GM19455 (cell line): Measurements from ENCODE around the gene RNF112.
"Not testable (repeated sequence)": the region's sequence is repeated elsewhere in the genome, so short reads cannot be mapped to it uniquely, and the experiment has no call there.

Experiments
- ATAC-seq: cut with Tn5 transposase; IDR thresholded peaks from one replicate; pipeline ENCODE4 v1.9.1; 2021; ENCODE audit not compliant: unreplicated experiment

Gene RNF112

DNA sequence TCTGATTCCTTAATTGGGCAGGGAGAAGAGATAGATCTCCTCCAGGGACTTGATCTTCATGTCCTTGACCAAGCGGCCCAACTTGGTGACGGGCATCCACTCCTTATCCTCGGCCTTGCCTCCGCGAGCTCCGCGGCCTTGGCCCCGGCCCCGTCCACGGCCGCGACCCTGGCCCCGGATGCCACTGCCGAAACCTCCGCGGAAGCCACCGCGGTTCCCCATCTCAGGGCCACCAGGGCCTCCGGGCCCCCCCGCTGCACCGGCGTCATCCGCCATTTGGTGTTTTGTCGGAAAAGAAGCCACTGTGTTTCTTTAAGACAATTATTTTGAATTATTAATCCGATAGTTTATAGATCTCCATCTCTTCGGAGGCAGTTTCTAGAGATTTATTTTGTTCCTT is 35.5 kb downstream of the RNF112 start:
- not testable (repeated sequence) for ATAC-seq

DNA sequence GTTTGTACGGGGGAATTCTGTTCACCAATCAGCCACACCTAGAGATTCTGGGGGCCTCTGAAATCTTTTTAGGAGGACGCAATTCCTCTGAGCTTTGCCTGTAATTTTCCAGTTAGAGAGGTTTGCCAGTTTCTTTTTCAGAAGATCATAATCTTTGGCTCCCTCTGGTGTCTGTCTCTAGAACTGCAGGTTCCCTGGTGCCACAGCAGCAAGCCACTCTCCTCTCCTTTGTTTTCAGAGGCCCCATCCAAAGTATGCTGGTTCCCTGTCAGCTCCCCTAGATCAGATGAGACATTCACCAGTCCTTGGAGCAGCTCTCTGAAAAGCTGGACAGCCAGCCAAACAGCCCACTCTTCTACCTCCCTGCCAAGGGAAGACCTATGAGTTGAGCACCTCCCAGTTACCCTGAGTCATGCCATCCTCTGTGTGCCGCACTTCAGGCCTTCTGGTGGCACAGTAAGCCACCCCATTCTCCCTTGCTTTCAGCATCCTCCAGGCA is 36.1 kb downstream of the RNF112 start:
- ATAC-seq: no peak

DNA sequence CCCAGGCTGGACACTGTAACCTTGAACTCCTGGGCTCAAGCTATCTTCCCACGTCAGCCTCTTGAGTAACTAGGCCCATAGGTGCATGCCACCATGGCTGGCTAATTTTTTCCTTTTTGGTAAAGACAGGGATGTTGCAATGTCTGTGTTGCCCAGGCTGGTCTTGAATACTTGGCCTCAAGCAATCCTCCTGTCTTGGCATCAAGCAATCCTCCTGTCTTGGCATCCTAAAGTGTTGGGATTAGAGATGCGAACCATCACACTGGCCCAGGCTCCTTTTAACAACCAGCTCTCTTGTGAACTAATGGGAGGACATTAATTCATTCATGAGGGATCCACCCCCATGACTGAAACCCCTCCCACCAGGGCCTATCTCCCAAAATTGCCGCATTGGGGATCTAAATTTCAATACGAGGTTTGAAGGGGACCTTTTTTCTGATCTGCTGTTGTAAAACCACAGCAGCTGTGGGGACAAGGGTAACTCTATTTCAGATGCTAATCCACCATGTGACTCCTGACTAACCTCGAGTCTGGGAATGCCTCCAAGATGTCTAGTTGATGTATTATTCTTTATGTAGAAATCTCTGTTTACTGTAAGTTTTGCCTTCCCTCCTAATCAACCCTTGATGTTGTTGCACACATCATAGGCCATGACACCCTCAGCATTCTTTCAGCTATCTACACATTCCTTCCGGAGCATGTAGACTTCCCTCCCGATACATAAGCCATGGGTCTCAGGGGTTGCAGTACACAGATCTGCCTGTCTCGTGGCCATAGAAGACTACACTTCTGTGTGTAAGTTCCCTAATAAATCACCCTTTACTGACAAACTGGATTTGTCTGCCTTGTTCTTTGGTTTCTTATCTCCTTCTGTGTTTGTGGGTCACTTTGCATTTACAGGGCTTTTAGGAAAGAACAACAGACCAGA is 37.6 kb downstream of the RNF112 start:
- no peak for ATAC-seq

DNA sequence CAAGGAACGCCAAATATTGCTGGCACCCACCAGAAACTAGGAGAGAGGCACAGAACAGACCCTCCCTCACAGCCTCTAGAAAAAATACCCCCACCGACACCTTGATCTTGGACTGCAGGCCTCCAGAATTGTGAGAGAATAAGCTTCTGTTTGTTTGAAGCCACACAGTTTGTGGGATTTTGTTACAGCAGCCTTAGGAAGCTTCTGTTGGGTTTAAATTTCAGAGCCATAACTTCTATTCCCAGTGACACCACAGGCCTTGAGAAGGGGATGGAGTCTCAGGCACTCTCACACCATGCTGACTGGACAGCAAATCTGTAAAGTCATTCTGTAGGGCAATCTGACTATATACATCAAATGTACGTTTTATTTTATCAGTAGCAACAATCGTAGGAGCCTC is 38.6 kb downstream of the RNF112 start:
- ATAC-seq: no peak

DNA sequence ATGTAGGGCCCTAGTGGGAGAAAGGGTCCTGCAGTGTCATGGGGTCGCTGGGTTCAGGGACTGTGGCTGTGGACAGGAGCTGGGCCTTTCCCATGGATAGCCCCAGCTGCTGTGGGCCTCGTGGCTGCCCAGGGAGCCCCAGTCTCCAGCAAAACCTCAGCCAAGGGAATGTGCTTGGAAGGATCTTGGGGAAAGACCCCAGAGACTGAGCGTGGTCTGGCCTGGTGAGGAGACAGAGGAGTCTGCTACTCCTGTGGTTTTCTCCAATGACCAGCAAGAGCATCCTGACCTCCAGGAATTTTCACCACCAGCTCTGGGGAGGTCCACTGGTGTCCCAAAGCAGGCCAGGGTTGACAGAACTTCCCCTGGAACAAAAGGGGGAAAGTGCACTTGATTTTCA is 42.3 kb downstream of the RNF112 start:
- no peak for ATAC-seq

DNA sequence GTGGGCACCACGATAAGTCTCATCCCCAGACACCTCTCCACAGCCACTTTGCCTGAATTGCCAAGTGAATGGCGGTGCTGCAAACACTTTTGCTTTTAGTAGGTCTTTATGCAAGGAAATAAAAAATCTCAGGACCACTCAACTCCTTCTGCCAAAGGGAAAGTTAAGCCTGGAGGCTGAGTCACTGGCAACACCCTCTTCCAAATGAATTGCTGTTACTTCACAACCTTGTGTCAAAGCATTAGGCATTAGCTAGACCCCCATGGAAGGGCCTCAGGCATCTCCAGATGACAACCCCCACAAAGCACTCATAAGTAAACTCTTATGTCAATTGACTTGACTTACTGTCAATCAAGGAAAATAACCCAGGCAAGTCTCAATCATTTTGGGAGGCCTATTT is 43.0 kb downstream of the RNF112 start:
- no peak for ATAC-seq

DNA sequence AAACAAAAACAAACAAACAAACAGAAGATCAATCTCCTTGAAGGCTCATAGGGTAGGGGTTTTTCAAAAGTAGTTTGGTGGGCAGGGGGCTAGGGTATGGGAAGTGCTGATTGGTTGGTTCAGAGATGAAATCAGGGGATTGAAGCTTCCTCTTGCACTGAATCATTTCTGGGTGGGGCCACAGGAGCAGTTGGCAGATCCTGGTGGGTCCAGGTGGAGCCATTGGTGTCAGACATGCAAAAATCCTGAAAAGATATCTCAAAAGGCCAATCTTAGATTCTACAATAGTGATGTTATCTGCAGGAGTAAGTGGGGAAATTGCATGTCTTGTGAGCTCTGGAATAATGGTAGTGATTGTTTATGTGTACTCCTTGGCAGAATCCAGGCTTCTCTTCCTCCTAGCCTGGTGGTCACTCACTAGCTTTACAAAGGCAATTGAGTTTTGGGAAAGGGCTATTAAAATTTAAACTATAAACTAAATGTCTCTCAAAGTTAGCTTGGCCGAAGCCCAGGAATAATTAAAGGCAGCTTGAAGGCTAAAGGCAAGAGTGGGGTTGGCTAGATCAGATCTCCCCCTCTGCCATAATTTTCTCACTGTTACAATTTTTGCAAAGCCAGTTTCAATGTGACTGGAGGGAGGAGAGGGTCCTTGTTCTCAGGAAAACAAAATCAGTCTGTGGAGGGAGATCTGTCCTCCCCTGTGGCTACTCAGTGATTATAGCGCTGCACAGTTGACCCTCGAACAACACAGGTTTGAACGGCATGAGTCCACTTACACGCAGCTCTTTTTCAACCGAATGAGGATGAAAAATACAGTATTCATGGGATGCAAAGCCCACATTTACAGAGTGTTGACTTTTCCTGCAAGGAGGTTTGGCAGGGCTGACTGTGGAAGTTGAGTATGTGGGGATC is 45.2 kb downstream of the RNF112 start:
- ATAC-seq: no peak

DNA sequence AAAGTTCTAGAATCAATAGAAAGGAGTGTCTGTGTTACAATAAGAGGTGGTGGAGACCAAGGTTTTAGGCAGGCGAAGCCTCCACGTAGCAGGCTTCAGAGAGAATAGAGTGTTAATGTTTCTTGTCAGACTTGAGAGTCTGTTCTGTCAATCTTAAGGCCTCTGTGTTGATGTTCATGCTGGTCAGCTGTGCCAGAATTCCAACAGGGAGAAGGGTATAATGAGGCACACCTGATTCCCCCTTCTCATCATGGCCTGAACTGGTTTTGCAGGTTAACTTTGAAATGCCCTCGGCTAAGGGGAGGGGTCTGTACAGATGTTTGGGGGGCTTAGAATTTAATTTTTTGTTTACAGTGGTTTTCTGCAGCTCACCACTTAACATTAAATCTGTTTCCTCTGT is 46.0 kb downstream of the RNF112 start:
- no peak for ATAC-seq

DNA sequence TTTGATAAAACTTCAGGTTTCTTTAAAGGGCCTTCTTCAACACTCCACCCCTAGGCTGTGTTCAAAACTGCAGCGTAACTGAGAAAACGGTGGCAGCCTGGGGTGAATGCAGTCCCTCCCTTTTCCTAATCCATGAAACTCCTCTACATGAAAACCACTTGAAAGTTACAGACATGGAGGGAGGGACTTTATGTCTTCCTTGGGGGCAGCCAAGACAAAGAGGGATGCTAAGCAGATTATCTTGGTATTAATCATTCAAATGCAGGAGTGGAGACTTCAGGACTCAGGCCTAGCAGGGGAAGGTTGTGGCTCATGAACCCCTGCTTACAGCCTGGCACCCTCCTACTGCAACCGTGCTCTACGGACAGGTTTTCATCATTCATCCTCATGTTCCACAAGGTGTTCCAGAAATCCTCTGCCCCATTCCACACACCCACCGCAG is 46.8 kb downstream of the RNF112 start:
- no peak for ATAC-seq

DNA sequence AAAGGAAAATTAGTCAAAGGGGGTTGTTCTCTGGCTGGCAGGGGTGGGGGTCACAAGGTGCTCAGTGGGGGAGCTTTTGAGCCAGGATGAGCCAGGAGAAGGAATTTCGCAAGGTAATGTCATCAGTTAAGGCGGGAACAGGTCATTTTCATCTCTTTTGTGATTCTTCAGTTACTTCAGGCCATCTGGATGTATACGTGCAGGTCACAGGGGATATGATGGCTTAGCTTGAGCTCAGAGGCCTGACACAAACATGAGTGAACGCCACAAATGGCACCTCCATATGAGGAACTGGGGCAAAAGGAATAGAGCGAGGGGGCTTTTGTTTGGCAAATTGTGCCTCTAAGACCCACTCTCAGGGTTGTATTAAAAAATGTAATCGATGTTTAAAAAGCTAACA is 47.4 kb downstream of the RNF112 start:
- ATAC-seq: not testable (repeated sequence)

DNA sequence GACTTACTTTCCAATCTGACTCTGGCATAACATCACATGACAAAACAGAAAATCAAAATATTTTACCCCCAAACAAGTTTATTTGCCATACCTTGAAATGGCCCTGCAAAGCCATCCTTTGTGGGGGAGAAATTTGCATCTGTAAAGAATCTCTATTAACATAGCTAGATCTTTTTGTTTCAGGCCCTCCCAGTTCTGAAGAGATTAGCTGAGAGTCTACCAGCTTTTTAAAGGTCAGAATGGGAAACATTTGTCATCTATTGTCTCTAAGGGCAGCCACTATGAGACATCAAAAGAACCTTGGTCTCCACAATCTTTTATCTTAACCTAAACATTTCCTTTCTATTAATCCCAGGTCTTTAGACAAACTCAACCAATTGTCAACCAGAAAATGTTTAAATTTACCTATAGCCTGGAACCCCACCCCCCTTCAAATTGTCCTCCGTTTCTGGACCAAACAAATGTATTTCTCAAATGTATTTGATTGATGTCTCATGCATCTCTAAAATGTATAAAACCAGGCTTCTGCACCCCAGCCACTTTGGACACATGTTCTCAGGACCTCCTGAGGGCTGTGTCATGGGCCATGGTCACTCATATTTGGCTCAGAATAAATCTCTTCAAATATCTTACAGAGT is 48.1 kb downstream of the RNF112 start:
- not testable (repeated sequence) for ATAC-seq

DNA sequence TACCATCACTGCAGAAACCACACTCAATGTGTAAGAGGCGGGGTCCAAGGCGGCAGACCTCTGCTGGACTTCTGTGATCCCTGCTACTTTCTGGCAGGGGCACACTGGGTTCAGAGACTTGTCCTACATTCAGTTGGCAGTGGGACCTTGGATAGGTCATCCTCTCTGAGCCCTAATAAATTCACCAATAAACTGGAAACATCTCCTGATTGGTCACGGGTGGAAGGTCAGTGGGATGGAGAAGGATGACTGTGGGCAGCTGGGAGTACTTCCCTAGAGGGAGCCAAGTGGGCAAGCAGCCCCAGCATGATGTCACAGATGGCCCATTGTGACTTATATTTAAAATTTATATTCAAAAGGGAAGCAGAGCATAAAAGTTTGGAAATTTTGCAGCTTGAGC is 49.7 kb downstream of the RNF112 start:
- no peak for ATAC-seq

DNA sequence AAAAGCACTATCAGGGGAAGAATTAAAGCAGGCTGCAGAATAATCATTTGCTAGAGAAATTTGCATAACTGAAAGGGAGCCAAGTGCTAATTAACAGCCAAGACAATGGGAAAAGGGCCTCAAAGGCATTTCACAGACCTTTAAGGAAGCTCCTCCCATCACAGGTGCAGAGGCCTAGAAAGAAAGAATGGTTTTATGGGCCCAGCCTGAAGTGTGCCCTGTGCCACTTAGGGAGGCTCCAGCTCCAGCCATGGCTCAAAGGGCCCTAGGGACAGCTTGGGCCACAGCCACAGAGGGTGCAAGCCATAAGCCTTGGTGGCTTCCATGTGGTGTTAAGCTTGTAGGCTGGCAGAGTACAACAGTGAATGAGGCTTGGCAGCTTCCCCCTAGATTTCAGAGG is 50.1 kb downstream of the RNF112 start:
- no peak for ATAC-seq

DNA sequence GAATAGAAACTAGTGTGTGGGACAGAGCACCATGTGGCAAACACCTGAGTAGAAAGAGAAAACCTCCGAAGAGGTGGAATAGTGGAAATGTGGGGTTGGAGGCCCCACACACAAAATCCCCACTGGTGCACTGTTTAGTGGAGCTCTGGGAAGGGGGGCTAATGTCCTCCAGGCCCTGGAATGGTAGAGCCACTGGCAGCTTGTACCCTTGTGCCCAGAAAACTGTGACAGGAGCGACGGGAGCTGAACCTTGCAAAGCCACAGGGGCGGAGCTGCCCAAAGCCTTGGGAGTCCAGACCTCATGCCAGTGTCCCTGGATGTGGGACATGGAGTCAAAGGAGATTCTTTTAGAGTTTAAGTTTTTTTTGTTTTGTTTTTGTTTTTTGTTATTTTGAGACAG is 50.6 kb downstream of the RNF112 start:
- no peak for ATAC-seq

DNA sequence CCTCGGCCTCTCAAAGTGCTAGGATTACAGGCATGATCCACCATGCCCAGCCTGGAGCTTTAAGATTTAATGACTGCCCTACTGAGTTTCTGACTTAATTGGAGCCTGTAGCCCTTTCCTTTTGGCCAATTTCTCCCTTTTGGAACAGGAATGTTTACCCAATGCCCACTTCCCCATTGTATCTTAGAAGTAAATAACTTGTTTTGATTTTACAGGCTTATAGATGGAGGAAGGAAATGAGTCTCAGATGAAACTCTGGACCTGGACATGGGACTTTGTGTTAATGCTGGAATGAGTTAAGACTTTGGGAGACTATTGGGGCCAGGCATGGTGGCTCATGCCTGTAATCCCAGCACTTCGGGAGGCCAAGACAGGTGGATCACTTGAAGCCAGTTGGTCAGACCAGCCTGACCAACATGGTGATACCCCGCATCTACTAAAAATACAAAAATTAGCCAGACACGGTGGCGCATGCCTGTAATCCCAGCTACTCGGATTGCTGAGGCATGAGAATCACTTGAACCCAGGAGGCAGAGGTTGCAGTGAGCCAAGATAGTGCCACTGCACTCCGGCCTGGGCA is 51.5 kb downstream of the RNF112 start:
- not testable (repeated sequence) for ATAC-seq

DNA sequence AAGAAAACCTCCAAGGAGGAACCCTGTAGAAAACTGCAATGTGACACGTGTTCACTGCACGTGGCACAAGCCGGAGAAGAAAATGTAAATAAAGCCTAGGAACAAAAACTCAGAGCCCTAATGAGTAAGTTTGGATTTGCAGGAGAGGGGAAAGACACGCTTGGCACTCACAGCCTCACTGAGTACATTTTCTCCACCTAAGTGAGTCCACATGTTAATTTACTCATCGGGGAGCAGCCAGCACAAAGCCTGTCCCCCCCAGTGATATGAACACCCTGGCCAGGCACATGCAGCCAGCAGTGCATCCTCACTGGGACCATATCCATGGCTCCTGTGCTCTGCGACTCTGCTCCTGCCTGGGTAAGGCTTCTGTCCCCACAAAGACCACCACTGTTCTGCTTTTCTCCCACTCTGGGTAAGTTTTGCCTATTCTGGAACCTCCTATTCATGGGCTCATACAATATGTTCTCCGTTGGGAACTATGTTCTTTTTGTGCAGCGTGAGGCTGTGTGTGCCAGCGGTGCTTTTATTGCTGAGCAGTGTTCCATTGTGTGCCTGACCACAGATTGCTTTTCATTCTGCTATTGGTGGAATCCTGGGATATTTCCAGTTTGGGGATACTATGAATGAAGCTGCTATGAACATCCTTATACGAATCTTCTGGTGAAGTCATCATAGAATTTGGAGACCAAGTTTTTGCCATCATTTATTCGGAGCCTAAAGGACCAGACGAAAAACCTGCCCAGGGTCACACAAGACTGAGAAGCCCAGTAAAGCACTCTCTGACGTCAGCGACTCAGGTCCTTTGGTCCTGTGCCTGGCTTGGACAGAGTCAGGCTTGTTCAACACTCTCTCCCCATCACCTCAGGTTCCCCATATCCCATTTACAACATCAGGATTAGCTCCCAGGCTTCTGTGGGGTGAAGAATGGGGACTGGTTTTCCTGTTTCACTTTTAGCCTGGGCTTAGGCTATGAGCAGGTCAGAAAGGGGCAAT is 53.3 kb downstream of the RNF112 start:
- ATAC-seq: no peak
